GM18951 (cell line): ENCODE data around the gene GRAMD4.
"Not testable (repeated sequence)": the region's sequence is repeated elsewhere in the genome, so short reads cannot be mapped to it uniquely, and the experiment has no call there.

ENCODE experiments used
- POLR2A ChIP-seq: IDR thresholded peaks from 4 replicates; pipeline ENCODE4 v1.6.1; 2011; ENCODE audit warnings: mild to moderate bottlenecking; ENCODE audit not compliant: insufficient read length, insufficient read depth; ENCODE audit errors: extremely low read depth
- in situ Hi-C: fragments of 300-500 bp; cut with MboI; formaldehyde crosslinking; loops from one replicate; pipeline ENCODE4 v1.12.0; 2022; ENCODE audit warnings: low sequenced_read_pairs, mixed read lengths, inconsistent platforms; ENCODE audit not compliant: unreplicated experiment

The GRAMD4 gene

DNA sequence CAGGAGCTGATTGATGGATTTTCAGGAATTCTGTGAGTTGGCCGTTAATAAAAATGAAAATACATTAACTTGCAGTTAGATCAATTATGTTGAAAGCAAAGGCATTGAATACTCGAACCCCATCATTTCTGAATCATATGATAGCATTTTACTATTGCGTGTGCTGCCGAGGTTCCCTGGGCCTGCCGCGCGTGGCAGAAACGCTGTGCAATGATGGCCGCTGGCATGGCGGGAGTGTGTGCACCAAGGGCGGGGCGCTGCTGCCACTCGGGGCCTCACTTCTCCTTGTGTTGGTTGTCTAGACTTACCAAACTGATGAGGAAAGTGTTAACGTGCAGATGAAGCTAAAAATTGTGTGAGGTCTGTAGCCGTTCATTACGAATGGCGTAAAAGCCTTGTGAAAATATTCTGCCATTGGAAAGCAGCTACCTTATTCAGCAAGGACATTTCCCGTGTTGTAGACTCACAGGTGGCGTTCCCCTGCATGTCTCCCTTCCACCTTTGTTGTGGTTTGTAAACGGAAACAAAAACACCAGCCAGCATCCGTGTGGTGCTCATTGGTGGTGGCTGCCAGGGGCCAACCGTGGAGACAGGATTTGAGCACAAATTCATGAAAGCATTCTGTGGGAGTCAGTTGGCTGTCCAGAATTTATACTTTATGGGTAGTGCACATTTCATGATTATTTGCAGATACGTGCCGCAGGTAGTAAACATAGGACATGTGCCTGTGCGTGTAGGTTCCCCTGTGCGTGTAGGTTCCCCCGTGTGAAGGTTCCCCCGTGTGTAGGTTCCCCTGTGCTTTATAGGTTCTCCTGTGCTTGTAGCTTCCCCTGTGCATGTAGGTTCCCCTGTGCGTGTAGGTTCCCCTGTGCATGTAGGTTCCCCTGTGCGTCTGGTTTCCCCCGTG, 5.9 kb upstream of the GRAMD4 start:
- in situ Hi-C loops, result no loop called here
- no peak for TF ChIP-seq POLR2A

DNA sequence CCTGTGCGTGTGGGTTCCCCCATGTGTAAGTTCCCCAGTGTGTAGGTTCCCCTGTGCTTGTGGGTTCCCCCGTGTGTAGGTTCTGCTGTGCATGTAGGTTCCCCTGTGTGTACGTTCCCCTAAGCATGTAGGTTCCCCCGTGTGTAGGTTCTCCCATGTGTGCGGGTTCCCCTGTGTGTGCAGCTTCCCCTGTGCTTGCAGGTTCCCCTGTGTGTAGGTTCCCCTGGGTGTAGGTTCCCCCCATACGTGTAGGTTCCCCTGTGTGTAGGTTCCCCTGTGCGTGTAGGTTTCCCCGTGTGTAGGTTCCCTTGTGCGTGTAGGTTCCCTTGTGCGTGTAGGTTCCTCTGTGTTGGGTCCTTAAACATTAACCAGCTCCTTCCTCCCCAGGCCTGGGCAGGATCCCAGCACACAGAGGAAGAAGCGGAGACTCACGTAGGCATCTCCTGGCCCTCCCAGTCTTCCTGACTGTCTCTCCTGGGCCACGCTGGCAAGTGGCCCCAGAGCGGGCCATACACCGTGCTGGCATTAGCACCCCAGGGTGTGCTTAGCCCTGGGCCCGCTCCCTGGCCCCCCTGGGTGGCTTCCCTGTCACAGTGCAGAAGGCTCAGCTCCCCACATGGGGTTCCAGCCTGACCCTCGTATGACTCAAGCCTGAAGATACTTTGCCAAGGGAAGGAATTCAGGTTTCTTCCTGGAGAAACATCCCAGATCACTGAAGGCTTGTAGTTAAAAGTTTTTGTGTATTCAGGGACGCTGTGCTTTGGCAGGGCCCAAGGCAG, 2.8 kb upstream of the GRAMD4 start:
- in situ Hi-C loops, result no loop called here
- no peak for TF ChIP-seq POLR2A

DNA sequence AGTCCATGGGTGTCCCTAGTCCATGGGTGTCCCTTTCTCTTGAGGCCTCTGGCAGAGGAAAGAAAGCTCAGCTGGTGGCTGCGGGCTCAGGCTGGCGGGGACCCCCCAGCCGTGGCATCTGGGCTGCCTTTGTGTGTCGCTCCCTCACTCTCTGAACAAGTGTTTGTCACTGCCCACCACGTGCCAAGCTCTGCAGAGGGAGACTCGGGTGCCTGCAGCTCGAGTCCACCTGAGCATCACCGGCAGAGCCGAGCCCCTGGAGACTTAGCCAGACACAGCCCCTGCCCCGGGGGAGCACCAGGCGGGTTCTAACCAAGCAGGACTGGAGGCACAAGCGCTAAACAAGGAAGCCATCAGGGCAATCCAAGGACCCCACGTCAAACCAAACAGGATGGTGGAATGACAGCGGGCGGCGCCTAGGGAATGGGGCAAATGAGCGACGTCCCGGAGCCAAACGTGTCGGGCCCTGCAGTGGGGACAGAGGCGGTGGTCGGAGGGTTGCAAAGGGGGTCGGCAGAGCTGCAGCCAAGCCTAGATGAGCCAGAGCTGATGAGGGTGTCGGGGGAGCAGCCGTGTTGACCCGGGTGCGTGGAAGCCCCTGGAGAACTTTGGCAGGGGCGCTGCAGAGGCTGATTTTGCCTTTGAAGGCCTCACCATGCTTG, 2.1 kb upstream of the GRAMD4 start:
- in situ Hi-C loops, result no loop called here
- TF ChIP-seq POLR2A, result no peak

- TF ChIP-seq POLR2A, result no peak
- in situ Hi-C loops, result no loop called here
Measured at GRCh38 chr22:46618667-46619066, 1.5 kb upstream of the GRAMD4 start.

GRCh38 chr22:46619240-46619829, 851 bp upstream of the GRAMD4 start:
- TF ChIP-seq POLR2A, result no peak
- in situ Hi-C loops, result no loop called here

DNA sequence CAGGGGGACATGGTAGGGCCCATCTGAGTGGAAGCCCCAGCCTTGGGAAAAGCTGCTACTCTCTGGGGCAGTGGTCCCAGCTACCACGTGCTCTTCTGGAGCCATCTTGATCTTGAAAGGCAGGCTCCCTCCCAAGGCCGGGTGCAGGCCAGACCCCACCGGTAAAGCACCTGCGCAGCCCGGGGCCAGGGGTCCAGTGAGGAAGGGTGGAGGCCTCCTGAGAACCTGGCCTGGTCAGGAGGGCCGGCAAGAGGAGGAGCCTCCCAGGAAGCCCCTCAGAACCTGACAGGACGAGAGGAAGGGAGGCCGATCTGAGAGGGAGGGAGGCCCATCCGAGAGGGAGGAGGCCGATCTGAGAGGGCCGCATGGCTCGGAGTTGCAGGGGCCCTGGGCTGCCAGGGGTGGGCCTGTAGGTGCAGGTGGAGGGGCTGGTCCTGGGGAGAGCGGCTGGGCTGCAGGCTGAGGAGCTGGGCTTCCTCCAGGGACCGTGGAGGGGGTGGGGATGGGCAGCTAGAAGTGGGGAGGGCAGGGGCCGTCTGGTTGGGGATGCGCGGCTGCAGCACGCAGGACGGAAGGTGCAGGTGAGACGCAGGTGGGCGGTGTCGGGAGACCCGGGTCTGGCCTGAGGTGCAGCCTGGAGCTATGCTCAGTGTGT, 529 bp downstream of the GRAMD4 start:
- in situ Hi-C loops, result no loop called here
- TF ChIP-seq POLR2A, result no peak

- in situ Hi-C loops, result not testable (repeated sequence)
Measured at GRCh38 chr22:46621243-46621930, 1.2 kb downstream of the GRAMD4 start.

GRCh38 chr22:46622081-46622521, 1.9 kb downstream of the GRAMD4 start:
- TF ChIP-seq POLR2A, result no peak
- in situ Hi-C loops, result no loop called here

- in situ Hi-C loops, result no loop called here
- TF ChIP-seq POLR2A, result no peak
Measured at GRCh38 chr22:46625113-46625842, 5.1 kb downstream of the GRAMD4 start.

DNA sequence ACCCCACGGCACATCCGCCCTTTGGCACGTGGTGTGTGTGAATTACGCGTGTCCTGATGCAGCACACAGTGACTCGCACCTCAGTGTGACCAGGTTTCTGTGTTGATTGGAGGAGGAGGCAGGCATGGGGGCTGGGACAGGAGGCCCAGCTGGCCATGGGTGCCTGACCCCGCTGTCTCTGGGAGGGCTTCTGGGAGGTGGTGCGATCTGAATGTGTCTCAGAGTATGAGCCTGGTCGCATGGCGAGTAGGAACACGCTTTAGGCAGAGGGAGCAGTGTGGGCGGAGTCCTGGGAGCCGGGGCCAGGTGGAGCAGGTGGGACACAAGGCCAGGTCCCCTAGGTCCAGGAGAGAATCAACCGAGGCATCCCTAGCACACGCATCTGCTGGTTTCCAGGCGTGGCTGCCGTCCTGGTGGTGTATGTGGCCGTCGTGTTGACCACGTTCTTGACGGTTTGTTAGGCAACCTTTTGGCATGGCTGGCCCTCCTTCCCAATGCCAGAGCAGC, 5.7 kb downstream of the GRAMD4 start:
- in situ Hi-C loops, result no loop called here
- no peak for TF ChIP-seq POLR2A

DNA sequence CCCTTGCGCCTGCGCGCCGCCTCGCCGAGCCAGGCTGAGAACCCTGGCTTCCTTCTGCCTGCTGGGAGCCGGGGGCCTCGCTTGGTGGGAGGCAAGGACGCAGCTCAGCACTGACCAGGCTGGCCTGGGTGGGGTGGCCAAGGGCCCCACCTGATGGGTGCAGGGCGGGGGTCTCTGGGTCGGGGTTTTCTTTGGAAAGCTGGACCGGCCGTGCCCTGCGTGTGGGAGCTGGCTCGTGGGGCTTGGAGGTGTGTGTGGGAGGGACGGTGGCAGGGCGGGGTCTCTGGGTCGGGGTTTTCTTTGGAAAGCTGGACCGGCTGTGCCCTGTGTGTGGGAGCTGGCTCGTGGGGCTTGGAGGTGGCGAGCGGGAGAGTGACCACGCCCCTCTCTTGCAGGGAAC, 6.2 kb downstream of the GRAMD4 start:
- in situ Hi-C loops, result no loop called here

More for the DNA sequence above, 6.2 kb downstream of the GRAMD4 start:
- TF ChIP-seq POLR2A, result no peak
